ENCODE results near the gene TRIAP1.

The TRIAP1 gene

GRCh38 chr12:120406069-120406468 is 40.1 kb downstream of the TRIAP1 start:
- no peak for TF ChIP-seq Cebpa-rat (IDR thresholded peaks at IDR 0.05)
- no peaks in the 10 kb centered on the region for H3K4me1 ChIP-seq

DNA sequence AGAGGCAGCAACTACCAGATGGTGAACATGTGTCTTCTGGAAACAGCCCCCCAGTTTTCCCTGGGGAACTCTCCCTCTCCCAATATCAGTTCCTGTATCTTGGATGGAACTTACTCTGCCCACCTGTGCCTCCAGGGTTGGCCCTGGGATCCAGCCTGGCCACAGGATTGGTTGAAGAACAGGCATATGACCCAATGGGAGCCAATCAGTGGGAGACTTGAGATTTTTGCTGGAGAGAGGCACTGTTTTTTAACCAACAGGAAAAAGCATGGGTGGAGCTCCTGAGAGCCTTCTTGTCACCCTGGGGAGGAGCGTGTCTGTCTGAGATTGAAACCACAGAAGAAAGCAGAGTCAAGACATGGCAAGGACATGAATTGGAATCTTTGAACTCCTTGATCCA is 41.9 kb downstream of the TRIAP1 start:
- TF ChIP-seq Cebpa-rat (IDR thresholded peaks at IDR 0.05), result no peak
- Histone ChIP-seq H3K27ac (no peak overlapping the region), H3K4me2 (no peak overlapping the region)

More at GRCh38 chr12:120406069-120406468, 40.1 kb downstream of the TRIAP1 start:
- no peaks in the 10 kb centered on the region for H3K27me3 ChIP-seq
- H3K9ac ChIP-seq, result no peak overlapping the region
- H3K36me3 ChIP-seq, result no peaks in the 10 kb centered on the region
- no peaks in the 10 kb centered on the region for H4K20me1 ChIP-seq
- no peak overlapping the region for H3K4me2 ChIP-seq
- no peak overlapping the region for H3K4me3 ChIP-seq
- H3K9me3 ChIP-seq (replicated peaks in 1 of 11), result peaks cover 0 to 8% (median 0%) of the 10 kb centered on the region in 11 experiments; a peak in 1 of 22 replicates
- H3K27ac ChIP-seq, result no peak overlapping the region

GRCh38 chr12:120403869-120404268 is 42.3 kb downstream of the TRIAP1 start:
- TF ChIP-seq Cebpa-rat (IDR thresholded peaks at IDR 0.05), result no peak

More for the DNA sequence above, 41.9 kb downstream of the TRIAP1 start:
- peaks cover 0 to 8% (median 0%) of the 10 kb centered on the region in 11 experiments; a peak in 1 of 22 replicates for H3K9me3 ChIP-seq (replicated peaks in 1 of 11)
- no peaks in the 10 kb centered on the region for H3K36me3 ChIP-seq
- no peaks in the 10 kb centered on the region for H4K20me1 ChIP-seq
- no peaks in the 10 kb centered on the region for H3K4me1 ChIP-seq
- no peak overlapping the region for H3K4me3 ChIP-seq
- H3K9ac ChIP-seq, result no peak overlapping the region
- no peaks in the 10 kb centered on the region for H3K27me3 ChIP-seq

DNA sequence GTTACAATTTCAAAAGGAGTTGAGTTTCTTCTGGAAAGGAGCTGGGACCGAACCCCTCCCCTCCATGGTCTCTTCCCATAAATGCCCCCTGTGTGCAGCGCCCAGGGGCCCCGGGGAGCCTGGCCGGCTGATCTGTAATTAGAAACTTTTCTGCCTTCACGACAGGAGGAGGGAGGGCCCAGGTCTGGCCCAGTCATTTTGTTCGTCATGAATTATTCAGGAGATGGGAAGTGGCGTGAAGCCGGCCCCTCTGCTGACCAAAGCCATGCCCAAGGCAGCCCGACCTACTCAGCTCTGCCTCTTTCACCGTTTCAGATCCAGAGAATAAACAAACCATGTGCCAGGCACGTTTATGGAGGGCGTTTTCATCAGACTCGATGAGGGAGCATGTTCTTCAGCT is 44.0 kb downstream of the TRIAP1 start:
- H3K36me3 ChIP-seq, result no peaks in the 10 kb centered on the region
- H3K27ac ChIP-seq, result no peak overlapping the region
- H3K27me3 ChIP-seq, result peaks cover 0 to 9% (median 0%) of the 10 kb centered on the region in 11 experiments; a peak in 3 of 22 replicates
- no peaks in the 10 kb centered on the region for H4K20me1 ChIP-seq
- peaks cover 0 to 12% (median 8%) of the 10 kb centered on the region in 10 experiments; a peak in 12 of 20 replicates for H3K4me1 ChIP-seq
- H3K4me2 ChIP-seq, result no peak overlapping the region
- peaks cover 0 to 8% (median 0%) of the 10 kb centered on the region in 11 experiments; a peak in 1 of 22 replicates for H3K9me3 ChIP-seq (replicated peaks in 1 of 11)
- no peak overlapping the region; a peak in 1 of 22 replicates for H3K9ac ChIP-seq
- no peak overlapping the region for H3K4me3 ChIP-seq
- TF ChIP-seq Cebpa-rat (IDR thresholded peaks at IDR 0.05), result no peak

More at GRCh38 chr12:120403869-120404268, 42.3 kb downstream of the TRIAP1 start:
- no peak overlapping the region for H3K4me3 ChIP-seq
- no peaks in the 10 kb centered on the region for H3K36me3 ChIP-seq
- no peak overlapping the region for H3K9ac ChIP-seq
- H4K20me1 ChIP-seq, result no peaks in the 10 kb centered on the region
- H3K27ac ChIP-seq, result no peak overlapping the region
- H3K9me3 ChIP-seq (replicated peaks in 1 of 11), result peaks cover 0 to 8% (median 0%) of the 10 kb centered on the region in 11 experiments; a peak in 1 of 22 replicates
- H3K4me1 ChIP-seq, result no peaks in the 10 kb centered on the region
- no peak overlapping the region for H3K4me2 ChIP-seq
- H3K27me3 ChIP-seq, result no peaks in the 10 kb centered on the region

DNA sequence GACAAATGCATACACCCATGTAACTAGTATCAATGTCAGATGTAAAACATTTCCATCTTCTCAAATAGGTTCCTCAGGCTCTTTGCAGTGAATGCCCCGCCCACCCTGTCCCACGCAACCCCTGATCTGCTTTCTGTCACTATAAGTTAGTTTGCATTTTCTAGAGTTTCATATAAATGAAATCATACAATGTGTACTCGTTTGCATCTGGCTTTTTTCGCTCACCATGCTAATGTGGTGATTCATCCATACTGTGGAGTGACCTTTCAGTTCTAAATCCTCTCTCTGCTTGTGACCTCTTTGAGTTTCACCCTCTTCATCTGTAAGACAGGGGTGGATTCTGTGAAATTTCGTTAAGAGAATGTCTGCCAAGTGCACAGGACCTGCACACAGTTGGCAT is 46.7 kb downstream of the TRIAP1 start:
- no peaks in the 10 kb centered on the region for H4K20me1 ChIP-seq
- H3K27ac ChIP-seq, result no peak overlapping the region
- no peaks in the 10 kb centered on the region for H3K36me3 ChIP-seq
- H3K4me1 ChIP-seq, result peaks cover 0 to 17% (median 8%) of the 10 kb centered on the region in 10 experiments; a peak in 12 of 20 replicates
- H3K4me3 ChIP-seq, result no peak overlapping the region
- H3K4me2 ChIP-seq, result no peak overlapping the region
- no peak overlapping the region for H3K9ac ChIP-seq
- peaks cover 0 to 9% (median 2%) of the 10 kb centered on the region in 11 experiments; a peak in 8 of 22 replicates for H3K27me3 ChIP-seq
- no peak for TF ChIP-seq Cebpa-rat (IDR thresholded peaks at IDR 0.05)
- H3K9me3 ChIP-seq (replicated peaks in 1 of 11), result peaks cover 0 to 8% (median 0%) of the 10 kb centered on the region in 11 experiments; a peak in 1 of 22 replicates

DNA sequence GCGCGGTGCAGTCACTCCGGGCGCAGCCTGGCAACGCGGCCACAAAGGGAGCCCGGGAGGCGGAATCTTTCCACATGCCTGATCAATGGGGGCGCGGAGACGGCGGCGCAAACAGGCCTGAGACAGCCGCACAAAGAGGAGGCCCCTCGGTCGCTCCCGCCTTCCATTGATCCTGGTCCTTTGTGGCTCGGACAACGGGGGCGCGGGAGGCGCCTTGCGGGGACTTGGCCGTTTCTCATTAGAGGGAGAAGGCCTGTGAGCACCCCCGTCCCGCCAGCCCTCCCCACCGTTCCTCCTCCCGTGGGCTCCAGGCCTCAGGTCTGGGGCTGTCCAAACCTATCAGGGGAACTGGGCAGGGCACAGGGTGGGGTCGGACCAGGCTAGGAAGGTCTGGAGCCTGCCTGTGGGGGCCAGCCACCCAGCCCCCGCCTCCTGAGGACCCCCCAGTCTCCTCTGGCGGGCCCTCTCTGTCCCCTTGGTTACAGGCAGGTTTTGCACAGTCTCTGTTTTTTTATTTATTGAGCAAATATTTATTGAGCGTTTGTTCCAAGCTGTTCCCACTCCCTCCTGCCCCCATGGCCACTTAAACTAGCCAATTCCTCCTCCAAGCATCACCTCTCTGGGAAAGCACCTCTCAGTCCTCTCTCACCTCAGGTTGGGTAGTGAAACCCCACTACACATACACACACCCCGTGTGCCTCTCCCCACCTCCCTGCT is 48.2 kb downstream of the TRIAP1 start:
- H3K9me3 ChIP-seq (replicated peaks in 1 of 11), result no peaks in the 10 kb centered on the region
- peak overlapping the region in 7 of 11 experiments; percentile 5 to 63 (median 43); a peak in 9 of 22 replicates for H3K27ac ChIP-seq
- H4K20me1 ChIP-seq, result no peaks in the 10 kb centered on the region
- peaks cover 0 to 11% (median 6%) of the 10 kb centered on the region in 11 experiments; a peak in 8 of 22 replicates for H3K27me3 ChIP-seq
- H3K4me2 ChIP-seq, result peak overlapping the region; percentile 45 to 62 (median 61); a peak in 21 of 22 replicates
- no peak for TF ChIP-seq Cebpa-rat (IDR thresholded peaks at IDR 0.05)
- peaks cover 0 to 17% (median 8%) of the 10 kb centered on the region in 10 experiments; a peak in 12 of 20 replicates for H3K4me1 ChIP-seq
- no peaks in the 10 kb centered on the region for H3K36me3 ChIP-seq
- H3K9ac ChIP-seq, result peak overlapping the region in 9 of 11 experiments; percentile 15 to 71 (median 59); a peak in 12 of 22 replicates
- no peak overlapping the region; a peak in 2 of 20 replicates for H3K4me3 ChIP-seq

GRCh38 chr12:120394483-120395367 is 51.5 kb downstream of the TRIAP1 start:
- H3K27ac ChIP-seq, result no peak overlapping the region
- H3K9ac ChIP-seq, result no peak overlapping the region
- H3K4me3 ChIP-seq, result no peak overlapping the region

More at GRCh38 chr12:120394483-120395367, 51.5 kb downstream of the TRIAP1 start:
- H4K20me1 ChIP-seq, result no peaks in the 10 kb centered on the region
- peak overlapping the region in 1 of 11 experiments; percentile 8; a peak in 1 of 22 replicates for H3K4me2 ChIP-seq
- H3K36me3 ChIP-seq, result no peaks in the 10 kb centered on the region
- H3K4me1 ChIP-seq, result peaks cover 0 to 17% (median 8%) of the 10 kb centered on the region in 10 experiments; a peak in 12 of 20 replicates
- H3K9me3 ChIP-seq (replicated peaks in 1 of 11), result no peaks in the 10 kb centered on the region
- TF ChIP-seq Cebpa-rat (IDR thresholded peaks at IDR 0.05), result no peak
- peaks cover 0 to 11% (median 6%) of the 10 kb centered on the region in 11 experiments; a peak in 8 of 22 replicates for H3K27me3 ChIP-seq

All from BLaER1 treated with 17β-estradiol and CSF1 and Interleukin-3, amounts not matched to agents 10 nM and 100 nM (cell line).